ENCODE results near the gene KMT2A.

DNA sequence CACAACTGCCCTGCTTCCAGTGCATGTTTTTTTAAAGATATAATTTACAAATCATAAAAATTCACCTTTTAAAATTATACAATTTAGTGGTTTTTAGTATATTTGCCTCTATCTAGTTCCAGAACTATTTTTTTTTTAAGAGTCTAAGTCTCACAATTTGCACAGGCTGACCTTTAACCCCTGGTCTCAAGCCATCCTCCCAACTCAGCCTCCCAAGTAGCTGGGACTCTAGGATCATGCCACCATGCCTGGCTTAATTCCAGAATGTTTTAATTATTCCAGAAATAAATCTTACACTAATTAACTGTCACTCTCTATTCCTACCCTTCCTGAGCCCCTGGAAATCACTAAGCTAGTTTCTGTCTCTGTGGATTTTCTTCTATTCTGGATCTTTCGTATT is 134.5 kb downstream of the KMT2A start:
- TF ChIP-seq CTCF (IDR thresholded peaks at IDR 0.05) = no peak
- no peak for TF ChIP-seq POLR2A (IDR thresholded peaks at IDR 0.05)
